B cell (primary cell): ENCODE measurements around the gene CERT1.

Experiments used
- CTCF ChIP-seq: fragments of 200-600 bp; IDR thresholded peaks from one replicate; pipeline ENCODE4 v1.8.0; 2022; ENCODE audit warnings: antibody characterized with exemption, mild to moderate bottlenecking
- EZH2 ChIP-seq: IDR thresholded peaks from 2 replicates; pipeline ENCODE4 v1.6.1; 2012; ENCODE audit warnings: borderline replicate concordance, low read depth, mild to moderate bottlenecking, moderate library complexity, low read length; ENCODE audit not compliant: insufficient read depth, poor library complexity, severe bottlenecking

GRCh38 chr5:75550597-75550996 is 39.2 kb upstream of the CERT1 start:
- TF ChIP-seq CTCF (no peak), EZH2 (no peak)
